Measurements from ENCODE around the gene RNFT2.
A peak's percentile ranks its signal among the peaks of the same experiment; 100 is the strongest.

RNFT2 gene

DNA sequence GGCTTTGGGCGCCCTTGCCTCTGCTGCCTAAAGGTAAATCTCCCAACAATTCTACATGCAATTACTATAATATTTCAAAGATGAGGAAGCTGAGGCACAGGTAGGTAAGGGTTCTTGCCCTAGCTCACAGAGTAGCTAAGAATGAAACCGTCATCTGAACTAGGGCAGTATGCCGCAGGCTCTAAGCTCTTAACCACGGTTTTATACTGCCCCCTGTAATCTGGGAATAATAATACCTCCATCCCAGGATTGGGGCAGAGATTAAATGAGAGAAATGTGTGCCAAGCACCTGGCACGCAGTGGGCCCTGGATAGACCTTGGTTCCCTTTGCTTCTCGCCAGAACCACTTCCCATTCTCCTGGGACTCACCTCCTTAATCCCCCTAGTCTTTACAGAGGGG lies 144.6 kb downstream of the RNFT2 start:
- peak; percentile 36 for DNase-seq (ENCODE audit: low read depth)
- TF ChIP-seq POLR2A (IDR thresholded peaks at IDR 0.05; ENCODE audit: extremely low read depth, insufficient read length) (no peak), MYC (IDR thresholded peaks at IDR 0.05; ENCODE audit: low read depth, low read length) (no peak)
- TF ChIP-seq, protein P1, sequence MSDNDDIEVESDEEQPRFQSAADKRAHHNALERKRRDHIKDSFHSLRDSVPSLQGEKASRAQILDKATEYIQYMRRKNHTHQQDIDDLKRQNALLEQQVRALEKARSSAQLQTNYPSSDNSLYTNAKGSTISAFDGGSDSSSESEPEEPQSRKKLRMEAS (IDR thresholded peaks at IDR 0.05; ENCODE audit: low read depth, low read length): no peak
- TF ChIP-seq, protein P2, sequence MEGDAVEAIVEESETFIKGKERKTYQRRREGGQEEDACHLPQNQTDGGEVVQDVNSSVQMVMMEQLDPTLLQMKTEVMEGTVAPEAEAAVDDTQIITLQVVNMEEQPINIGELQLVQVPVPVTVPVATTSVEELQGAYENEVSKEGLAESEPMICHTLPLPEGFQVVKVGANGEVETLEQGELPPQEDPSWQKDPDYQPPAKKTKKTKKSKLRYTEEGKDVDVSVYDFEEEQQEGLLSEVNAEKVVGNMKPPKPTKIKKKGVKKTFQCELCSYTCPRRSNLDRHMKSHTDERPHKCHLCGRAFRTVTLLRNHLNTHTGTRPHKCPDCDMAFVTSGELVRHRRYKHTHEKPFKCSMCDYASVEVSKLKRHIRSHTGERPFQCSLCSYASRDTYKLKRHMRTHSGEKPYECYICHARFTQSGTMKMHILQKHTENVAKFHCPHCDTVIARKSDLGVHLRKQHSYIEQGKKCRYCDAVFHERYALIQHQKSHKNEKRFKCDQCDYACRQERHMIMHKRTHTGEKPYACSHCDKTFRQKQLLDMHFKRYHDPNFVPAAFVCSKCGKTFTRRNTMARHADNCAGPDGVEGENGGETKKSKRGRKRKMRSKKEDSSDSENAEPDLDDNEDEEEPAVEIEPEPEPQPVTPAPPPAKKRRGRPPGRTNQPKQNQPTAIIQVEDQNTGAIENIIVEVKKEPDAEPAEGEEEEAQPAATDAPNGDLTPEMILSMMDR (IDR thresholded peaks at IDR 0.05; ENCODE audit: low read depth, low read length): no peak

DNA sequence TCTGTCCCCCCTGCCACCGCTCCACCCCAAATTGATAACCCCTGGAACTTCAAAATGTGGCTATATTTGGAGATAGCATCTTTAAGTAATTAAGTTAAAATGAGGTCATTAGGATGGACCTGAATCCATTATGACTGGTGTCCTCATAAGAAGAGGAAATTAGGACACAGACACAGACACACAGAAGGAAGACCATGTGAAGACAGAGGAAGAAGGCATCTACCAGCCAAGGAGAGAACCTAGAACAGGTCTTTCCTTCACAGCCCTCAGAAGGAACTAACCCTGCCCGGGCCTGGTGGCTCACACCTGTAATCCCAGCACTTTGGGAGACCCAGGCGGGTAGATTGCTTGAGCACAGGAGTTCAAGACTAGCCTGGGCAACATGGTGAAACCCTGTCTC lies 146.8 kb downstream of the RNFT2 start:
- TF ChIP-seq MYC (IDR thresholded peaks at IDR 0.05; ENCODE audit: low read depth, low read length): no peak
- TF ChIP-seq, protein P1 (IDR thresholded peaks at IDR 0.05; ENCODE audit: low read depth, low read length): no peak
- TF ChIP-seq POLR2A (IDR thresholded peaks at IDR 0.05; ENCODE audit: extremely low read depth, insufficient read length): no peak
- TF ChIP-seq, protein P2 (IDR thresholded peaks at IDR 0.05; ENCODE audit: low read depth, low read length): no peak
- no peak for DNase-seq (ENCODE audit: low read depth)
- H3K4me3 ChIP-seq (ENCODE audit: low read depth, low read length): no peak overlapping the region

More for the DNA sequence above, 144.6 kb downstream of the RNFT2 start:
- H3K4me3 ChIP-seq (ENCODE audit: low read depth, low read length): no peak overlapping the region

DNA sequence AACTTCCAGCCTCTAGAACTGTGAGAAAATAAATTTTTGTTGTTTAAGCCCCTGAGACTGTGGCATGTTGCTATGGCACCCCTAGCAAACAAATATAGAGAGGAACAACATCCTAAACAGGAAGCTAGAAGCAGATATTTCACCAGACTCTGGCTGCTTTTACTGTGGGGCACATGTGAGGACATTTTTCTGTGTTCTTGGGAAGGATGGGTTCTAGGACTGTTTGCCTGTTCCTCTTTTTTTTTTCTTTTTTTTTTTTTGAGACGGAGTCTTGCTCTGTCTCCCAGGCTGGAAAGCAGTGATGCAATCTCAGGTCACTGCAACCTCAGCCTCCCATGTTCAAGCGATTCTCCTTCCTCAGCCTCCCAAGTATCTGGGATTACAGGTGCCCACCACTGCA lies 147.4 kb downstream of the RNFT2 start:
- DNase-seq (ENCODE audit: low read depth): peak; percentile 84
- no peak overlapping the region for H3K4me3 ChIP-seq (ENCODE audit: low read depth, low read length)
- TF ChIP-seq, protein P2 (IDR thresholded peaks at IDR 0.05; ENCODE audit: low read depth, low read length): no peak
- no peak for TF ChIP-seq MYC (IDR thresholded peaks at IDR 0.05; ENCODE audit: low read depth, low read length)
- TF ChIP-seq POLR2A (IDR thresholded peaks at IDR 0.05; ENCODE audit: extremely low read depth, insufficient read length): no peak
- TF ChIP-seq, protein P1 (IDR thresholded peaks at IDR 0.05; ENCODE audit: low read depth, low read length): no peak

DNA sequence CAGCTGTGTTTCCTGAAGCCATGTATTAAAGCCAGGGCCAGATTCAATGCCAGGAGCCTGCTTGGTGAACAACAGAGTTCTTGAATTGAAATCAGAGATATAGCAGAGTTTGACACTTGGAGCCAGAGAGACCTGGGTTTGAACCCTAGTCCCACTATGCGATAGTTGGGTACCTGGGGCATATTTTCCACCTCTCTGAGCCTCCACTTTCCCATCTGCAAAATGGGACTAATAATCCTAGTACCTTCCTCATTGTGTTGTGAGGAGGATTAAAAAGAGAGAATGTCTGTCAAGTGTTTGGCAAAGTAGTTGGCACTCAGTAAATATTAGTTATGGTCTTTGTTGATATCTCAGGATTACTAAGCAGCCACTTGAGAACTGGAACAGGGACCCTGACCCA lies 149.1 kb downstream of the RNFT2 start:
- TF ChIP-seq, protein P2 (IDR thresholded peaks at IDR 0.05; ENCODE audit: low read depth, low read length): no peak
- TF ChIP-seq MYC (IDR thresholded peaks at IDR 0.05; ENCODE audit: low read depth, low read length): no peak
- TF ChIP-seq, protein P1 (IDR thresholded peaks at IDR 0.05; ENCODE audit: low read depth, low read length): no peak
- TF ChIP-seq POLR2A (IDR thresholded peaks at IDR 0.05; ENCODE audit: extremely low read depth, insufficient read length): no peak

DNA sequence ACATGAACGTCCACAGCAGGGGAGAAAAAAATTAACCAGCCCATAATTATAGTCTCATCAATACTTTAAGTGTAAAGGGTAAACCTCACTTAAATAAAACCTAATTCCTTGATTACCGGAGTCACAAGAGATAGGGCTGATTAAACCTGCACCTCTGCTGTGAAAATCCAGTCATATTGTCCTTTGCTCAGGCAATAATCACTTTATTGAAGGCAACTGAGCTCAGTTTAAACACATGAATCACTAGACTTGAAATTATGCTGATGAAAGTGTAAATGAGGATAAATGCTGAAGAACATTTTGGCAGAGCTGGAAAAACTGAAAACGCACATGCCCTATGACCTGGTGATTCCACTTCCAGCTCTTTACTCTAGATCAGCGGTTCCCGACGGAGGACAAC lies 149.8 kb downstream of the RNFT2 start:
- no peak overlapping the region for H3K4me3 ChIP-seq (ENCODE audit: low read depth, low read length)
- TF ChIP-seq, protein P1 (IDR thresholded peaks at IDR 0.05; ENCODE audit: low read depth, low read length): no peak
- no peak for TF ChIP-seq MYC (IDR thresholded peaks at IDR 0.05; ENCODE audit: low read depth, low read length)
- TF ChIP-seq, protein P2 (IDR thresholded peaks at IDR 0.05; ENCODE audit: low read depth, low read length): no peak
- no peak for DNase-seq (ENCODE audit: low read depth)

More for the DNA sequence above, 149.1 kb downstream of the RNFT2 start:
- no peak for DNase-seq (ENCODE audit: low read depth)
- no peak overlapping the region for H3K4me3 ChIP-seq (ENCODE audit: low read depth, low read length)

DNA sequence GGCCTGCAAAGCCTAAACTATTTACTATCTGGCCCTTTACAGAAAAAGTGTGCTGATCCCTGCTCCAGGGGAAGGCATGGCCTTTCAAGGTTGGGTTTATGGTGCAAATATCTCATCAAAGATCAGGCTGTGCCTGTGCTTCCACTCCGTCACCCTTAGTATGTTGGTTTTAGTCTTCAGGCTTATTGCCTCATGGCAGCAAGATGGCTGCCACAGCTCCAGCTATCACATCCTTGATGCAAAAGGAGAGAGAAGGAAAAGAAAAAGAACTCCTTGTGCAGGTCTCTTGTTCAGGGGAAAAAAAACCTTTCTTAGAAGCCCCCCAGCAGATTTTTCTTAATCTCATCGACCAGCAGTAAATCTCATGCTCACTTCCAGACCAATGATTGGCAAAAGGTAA lies 152.2 kb downstream of the RNFT2 start:
- no peak overlapping the region for H3K4me3 ChIP-seq (ENCODE audit: low read depth, low read length)
- no peak for DNase-seq (ENCODE audit: low read depth)
- TF ChIP-seq, protein P1 (IDR thresholded peaks at IDR 0.05; ENCODE audit: low read depth, low read length): no peak
- TF ChIP-seq POLR2A (IDR thresholded peaks at IDR 0.05; ENCODE audit: extremely low read depth, insufficient read length) (no peak), MYC (IDR thresholded peaks at IDR 0.05; ENCODE audit: low read depth, low read length) (no peak)
- TF ChIP-seq, protein P2 (IDR thresholded peaks at IDR 0.05; ENCODE audit: low read depth, low read length): no peak
